Caki2 (cell line): Measurements from ENCODE around the gene ZDHHC14. TPM values are rescaled to one million over a fixed set of nuclear protein-coding genes. Genes with fewer than 3 reads are reported as not detected.

Source experiments
- DNase-seq: peaks from one replicate; pipeline ENCODE4 v3.0.0-alpha.2; 2015; ENCODE audit warnings: low read depth
- in situ Hi-C: cut with HindIII; loops from 2 replicates; pipeline ENCODE4 v1.10.0; 2016; ENCODE audit warnings: low sequenced_read_pairs, low pct_unique_long_range_greater_than_20kb, mixed read lengths
- total RNA-seq: library from RNA; depleted of rRNA; stranded (reverse); fragments of >200 nt; shearing (Covaris generic); gene quantifications from 2 replicates; pipeline ENCODE4 v1.2.3, GENCODE V29; 2014; ENCODE audit warnings: low replicate concordance

The ZDHHC14 gene
- total RNA-seq, 1 experiment from 2014 or later: 9.8 TPM

DNA sequence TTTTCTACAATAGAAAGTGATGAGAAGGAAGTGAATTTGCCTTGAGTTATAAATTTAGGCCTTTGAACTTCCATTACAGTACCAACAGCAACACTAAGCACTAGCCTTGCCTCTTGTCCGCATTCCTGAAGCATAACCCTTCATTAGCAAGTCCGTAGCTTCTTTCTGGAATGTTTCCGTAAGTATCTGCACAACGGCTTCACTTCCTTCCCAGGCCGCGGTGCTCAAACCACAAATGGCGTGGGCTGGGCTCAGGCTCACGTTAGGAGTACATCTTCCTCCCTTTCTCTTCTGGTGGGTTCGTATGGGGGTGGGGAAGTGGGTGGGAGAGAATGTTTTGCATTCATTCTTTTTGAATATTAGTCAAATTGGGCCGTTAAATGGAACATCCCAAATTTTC is 248.2 kb downstream of the ZDHHC14 start:
- in situ Hi-C loops: no loop called here
- DNase-seq: no peak

DNA sequence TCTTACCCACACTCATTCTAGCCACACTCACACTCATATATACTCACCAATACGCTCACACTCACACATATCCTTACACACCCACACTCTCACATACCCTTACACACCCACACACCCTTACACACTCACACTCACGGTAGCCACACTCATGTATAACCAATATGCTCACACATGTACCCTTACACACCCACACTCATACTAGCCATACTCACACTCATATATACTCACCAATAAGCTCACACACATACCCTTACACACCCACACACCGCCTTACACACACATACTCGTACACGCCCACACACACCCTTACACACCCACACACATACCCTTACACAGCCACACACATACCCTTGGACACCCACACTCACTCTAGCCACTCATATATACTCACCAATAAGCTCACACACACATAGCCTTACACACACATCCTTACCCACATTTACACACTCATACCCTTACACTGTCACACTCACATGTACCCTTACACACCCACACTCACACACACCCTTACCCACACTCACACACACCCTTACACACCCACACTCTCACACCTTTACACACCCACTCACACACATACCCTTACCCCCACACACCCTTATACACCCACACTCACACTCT is 249.6 kb downstream of the ZDHHC14 start:
- in situ Hi-C loops: no loop called here
- no peak for DNase-seq

DNA sequence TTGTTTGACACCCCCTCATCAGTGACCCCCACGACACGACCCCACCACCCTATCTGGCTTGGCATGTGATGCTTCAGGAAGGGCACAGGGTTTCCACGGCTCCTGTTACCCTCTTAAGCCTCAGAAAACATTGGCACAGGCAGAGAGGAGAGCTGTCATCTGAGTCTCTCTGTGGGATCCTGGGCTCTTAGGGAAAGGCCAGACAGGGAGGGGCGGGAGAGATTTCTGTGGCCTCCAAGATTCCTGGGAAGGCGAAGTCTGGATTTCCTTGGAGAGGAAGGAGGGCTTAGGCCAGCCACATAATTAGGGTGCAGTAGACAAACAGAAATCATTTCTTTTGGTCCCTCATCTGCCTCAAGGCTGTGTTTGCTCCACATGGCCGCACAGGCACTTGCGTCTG is 250.4 kb downstream of the ZDHHC14 start:
- in situ Hi-C loops: no loop called here
- DNase-seq: no peak

DNA sequence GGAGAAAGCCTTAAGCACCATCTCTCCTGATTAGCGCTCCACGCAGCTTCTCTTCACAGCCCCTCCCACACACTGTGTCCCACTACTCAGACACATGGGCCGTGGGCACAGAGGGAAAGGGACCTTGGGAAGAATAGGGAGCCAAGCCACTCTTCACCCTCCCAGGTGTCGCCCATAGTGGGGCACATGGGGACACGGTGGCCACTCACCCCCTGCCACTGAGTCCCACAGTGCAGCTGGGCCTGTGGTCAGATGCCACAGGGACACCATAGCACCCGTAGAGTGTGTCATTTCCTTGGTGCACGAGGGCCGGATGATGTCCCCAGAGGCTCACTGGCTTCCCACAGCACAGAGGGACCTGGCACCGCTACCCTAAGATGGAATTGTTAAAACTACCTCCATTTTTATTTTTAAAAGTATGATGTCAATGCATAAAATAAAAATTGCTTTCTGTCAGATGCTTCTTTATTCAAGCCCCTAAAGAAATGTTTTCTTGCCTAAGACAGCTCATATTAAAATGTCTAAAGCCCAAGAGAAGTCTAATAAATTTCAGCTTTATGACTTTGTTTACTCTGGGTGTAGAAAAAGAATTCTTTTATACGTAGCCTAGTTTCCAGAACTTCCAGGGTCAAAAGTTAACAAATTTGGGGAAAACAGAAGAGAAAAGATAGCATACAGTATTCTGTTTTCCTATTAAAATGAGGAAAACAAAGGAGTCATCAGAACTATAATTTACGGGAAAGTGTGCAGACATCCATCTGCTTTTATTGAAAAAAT is 251.0 kb downstream of the ZDHHC14 start:
- in situ Hi-C loops: no loop called here

DNA sequence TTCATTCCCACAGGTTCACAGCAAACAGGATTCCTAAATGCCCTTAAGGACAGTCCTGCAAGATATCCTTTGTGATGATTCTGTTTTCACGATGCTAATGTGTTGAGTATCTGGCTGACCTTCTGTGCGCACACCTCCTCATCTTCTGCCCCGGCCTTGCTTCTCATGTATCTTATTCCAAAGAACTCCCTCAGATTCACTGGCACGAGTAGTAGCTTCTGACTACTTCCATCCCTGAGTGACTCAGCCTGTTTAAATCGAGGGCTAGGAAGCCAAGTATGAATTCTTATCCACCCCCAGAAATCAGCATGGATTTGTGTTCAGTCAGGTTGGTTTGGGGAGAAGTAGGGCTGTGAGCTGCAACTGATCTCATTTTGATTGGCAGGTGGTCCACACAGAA is 251.8 kb downstream of the ZDHHC14 start:
- in situ Hi-C loops: no loop called here
- DNase-seq: no peak

More for the DNA sequence above, 251.0 kb downstream of the ZDHHC14 start:
- DNase-seq: no peak

DNA sequence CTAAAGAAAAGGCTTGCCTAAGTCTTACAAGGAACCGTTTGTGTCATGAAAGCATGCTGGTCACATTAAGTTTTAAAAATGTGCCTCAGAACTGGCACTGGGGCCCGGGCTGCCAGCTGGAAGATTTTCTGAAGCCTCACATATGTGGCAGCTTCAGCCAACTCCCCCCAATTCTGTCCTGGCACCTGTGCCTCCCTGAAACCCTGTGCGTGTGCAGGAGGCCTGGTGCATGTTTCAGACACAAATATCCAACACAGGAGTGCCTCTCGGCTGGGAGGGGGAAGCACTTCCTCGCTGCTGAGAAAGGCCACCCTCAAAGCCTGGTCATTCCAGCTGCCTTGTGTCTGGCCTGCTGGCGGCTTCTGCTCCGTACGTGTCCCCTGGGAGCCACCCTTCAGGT is 253.6 kb downstream of the ZDHHC14 start:
- no peak for DNase-seq
- in situ Hi-C loops: no loop called here

DNA sequence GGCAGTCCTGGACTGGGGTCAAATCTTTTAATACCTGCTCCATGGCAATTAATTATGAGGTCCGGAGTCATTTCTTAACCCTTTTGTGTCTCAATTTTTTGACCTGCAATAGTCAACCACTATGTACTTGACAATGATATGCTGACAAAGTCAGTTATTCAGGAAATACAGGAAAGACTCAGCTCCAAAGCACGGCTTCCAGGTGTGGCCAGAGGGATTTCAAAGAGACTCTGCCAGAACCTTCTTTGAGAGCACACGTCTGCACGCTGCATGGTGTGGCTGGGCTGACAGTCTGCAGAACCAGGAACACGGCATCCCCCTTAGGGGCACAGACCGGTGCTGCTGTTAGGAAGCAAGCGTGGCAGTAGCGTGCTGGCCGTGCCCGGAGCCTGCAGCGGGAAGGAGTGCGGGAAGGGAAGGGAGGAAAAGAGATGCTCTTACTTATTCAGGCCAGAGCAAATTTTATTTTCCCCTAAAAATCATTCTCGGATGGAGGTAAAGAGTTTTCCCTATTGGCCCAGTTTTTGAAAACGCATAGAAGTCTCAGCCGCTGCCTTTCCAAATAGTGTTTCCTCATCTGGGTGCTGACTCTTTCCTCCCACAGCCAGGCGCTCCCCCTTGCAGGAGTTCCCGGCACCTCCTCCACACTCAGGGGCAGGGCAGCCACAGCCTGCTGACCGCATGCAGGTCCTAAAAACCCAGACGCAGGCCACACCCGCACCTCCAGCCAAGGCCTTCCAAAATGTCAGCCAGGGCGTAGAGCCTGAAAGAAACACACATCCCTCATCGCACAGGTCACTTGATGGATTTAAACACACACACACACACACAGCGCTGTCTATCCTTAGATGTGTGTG is 254.6 kb downstream of the ZDHHC14 start:
- in situ Hi-C loops: no loop called here
- no peak for DNase-seq

DNA sequence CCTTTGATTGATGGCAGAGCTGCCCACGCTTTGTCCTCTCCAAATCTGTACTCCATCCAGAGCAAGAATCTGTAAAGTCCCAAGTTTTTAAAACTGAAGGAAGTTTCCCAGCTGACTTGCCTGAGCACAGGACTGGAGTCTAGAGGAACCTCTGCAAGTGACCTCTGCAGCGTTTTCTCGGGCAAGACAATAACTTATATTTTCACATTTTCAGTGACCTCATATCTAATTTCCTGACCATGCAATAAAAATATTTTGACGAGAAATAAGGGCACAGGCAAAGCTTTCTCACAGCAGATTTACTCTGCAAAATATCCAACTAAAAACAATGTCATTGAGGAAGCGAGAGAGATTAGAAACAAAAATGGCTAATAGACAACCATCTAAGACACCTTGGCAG is 256.5 kb downstream of the ZDHHC14 start:
- no peak for DNase-seq
- in situ Hi-C loops: no loop called here

DNA sequence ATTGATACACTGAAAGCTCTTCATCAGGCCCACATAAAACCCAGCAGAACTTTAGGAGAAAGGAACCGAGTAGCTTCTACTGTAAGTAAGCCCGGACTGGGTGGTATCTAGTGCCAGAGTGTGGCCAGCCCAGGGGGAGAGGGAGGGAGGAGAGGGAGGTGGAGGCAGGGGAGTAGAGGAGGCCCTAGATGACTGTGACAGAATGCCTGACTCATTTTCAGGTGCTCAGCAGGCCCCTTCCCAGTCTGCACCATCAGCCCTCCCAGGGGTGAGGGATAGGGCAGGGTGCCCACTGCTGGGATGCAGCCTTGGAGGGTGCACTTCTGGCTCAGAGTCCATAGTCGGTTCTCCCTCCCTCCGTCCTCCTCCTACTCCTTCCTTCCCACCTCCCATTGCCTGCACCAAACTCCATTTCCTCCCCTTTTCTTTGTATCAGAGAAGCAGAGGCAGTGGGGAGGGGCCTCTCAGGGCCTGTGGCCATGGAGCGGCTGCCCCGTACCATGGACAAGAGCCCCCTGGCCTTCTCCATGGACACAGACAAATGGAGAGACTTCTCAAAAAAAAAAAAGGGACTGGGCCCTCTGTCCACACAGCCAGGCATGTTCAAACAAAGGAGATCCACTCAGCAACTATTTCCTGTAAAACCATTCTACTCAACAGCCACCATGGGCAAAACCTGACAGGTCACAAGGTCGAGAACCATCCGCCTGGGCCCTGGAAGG is 257.1 kb downstream of the ZDHHC14 start:
- no peak for DNase-seq
- in situ Hi-C loops: no loop called here

DNA sequence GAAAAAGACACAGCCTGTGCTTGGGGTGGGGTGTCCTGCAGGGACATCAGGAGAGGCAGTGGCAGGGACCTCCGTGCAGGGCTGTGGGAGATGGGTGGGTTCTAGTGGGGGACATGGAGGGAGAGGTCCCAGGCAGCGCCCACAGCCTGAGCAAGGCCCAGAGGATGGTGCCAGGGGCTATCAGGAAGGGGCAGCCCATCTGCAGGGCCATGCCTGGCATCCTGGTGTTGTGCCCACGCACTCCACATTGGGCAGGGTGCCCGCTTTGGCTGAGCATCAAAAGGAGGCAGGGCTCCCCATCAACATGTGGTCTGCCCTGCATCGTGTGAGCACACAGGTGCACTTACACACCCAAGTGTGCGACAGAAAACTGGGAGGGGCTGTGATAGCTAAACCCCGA is 257.8 kb downstream of the ZDHHC14 start:
- in situ Hi-C loops: no loop called here

DNA sequence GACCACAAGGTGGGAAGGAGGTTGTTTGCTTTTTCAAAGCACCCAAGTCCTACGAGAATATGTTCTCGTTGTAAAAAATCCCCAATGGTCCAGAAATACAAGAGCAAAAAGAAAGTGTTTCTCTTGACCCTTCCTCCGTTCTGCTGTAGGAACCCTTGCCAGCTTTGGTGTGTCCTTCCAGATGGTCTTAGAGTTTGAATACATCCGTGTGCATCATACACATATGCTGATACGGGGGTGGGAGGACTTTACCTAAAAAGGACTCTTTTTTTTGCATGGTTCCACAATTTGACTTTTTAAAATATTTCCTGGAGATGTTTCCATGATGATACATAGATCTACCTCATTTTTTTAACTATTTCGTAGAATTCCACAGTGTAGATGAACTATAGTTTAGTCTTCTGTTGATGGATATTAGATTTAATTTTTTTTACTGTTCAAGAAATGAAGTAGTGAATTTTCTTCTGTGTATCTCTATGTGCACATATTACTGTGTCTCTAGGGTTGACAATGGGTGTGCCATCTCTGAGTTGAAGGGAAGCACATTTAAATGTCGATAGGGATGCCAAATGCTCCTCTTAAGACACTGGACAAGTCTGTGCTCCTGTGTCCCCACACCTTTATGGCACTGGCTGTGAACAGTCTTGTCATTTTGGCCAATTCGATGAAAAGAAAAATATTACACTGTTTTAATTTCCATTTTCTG is 259.9 kb downstream of the ZDHHC14 start:
- no peak for DNase-seq
- in situ Hi-C loops: no loop called here

More for the DNA sequence above, 257.8 kb downstream of the ZDHHC14 start:
- no peak for DNase-seq

DNA sequence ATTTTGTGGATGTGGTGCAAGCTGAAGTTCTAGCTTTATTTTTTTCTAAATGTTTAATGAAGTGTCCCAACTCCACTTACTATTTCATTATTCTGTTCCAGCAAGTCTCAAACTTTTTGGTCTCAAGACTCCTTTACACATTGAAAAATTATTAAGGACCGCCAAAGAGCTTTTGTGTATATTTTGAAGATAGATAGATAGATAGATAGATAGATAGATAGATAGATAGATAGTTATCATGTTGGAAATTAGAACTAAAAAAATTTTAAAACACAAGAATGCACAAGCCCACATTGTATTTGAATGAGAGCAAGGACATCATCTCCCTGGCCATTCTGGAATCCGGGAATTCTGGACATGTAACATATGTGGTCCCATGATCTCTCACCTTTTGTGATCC is 260.8 kb downstream of the ZDHHC14 start:
- no peak for DNase-seq
- in situ Hi-C loops: no loop called here

DNA sequence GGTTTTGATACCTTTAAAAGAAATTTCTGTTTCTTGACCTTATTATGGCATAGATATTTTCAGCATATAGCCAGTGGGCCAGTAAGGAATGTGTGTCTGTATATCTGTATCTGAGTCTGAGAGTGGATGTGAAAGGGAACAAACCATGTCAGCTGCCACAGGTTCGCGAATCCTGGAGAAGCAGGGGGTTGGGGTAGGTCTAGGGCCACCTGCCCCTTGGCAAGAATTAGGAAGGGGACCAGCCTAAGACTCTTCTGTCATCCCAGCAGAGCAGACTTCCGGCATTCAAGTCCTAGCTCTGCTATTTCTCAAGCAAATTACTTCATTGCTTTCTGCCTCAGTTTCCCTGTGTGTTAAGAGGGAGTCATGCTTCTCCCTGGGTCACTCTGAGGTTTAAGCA is 261.7 kb downstream of the ZDHHC14 start:
- in situ Hi-C loops: no loop called here
- DNase-seq: no peak

DNA sequence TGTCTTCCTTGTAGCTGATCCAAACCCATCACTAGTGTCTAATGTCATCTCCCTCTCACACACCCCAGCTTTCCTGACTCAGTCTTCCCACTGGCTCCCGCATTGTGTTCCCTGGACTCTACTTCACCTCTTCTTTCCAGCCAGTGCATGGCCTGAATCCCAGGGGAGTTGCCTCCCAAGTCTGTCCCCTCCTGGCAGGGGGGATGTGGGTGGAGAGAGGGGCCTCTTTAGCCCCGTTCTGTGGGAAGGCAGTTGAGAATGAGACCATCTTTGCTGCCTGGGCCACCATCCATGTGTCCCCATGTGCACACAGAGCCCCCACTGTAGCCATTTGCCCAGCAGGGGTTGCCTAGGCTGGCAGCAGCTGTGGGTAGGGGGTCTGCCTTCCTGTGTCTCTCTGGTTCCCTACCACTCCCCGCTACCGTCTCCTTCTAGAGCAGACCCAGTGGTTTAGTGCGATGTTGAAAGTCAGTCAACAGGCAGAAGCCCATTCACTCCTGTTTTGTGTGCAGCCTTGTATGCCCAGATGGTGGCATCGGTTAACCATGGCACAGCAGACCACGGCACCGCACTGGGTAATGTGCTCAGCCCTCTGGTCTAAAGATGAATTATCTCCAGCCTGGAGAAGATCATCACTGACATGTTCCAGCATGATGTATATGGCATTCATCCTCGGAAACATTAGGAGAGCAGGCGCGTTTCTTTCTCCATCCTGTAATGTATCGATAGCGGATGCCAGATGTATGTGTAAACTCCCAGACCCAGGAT is 263.2 kb downstream of the ZDHHC14 start:
- in situ Hi-C loops: no loop called here
- no peak for DNase-seq

DNA sequence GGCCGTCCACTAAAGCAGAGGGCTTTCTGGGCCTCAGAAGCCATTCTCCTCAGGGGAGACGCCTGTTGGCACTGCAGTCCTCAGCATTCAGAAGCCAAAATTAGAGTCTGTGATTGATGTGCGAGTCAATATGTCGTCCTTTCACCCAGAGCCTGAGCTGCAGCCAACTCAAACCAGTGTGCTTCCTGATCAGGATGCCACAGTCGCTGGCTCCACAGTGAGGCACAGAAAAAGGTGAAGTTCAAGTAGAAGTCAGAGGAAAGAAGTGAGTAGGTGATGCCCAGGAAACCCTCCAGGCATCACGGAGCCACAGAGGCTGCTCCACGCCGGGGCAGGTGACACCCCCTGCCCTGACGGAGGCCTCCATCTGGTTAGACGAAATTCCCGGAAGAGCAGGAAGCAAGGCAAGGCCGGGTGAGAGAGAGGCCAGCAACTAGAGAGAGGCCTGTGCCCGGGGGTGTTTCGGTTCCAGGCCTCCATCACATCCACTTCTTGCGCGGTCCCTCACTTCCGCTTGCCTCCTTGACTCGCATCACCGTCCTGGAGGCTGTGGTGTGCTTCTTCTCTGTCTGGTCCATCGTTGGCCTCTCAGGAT is 264.3 kb downstream of the ZDHHC14 start:
- no peak for DNase-seq
- in situ Hi-C loops: no loop called here

DNA sequence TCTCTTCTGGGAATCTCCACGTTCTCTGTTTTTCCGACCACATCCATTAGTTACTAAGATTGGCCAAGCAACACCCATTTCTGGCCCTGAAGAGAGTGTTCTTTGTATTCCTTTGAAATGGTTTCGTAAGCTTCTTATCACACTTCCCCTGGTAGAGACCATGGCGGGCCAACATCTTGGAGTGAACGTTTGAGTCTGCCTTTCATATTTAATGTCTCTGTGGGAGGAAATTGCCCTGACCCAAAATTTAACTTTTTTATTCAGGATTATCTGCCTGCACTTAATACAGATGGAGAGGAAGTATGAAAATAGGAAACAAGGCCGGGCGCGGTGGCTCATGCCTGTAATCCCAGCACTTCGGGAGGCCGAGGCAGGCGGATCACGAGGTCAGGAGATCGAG is 265.0 kb downstream of the ZDHHC14 start:
- in situ Hi-C loops: no loop called here
- DNase-seq: no peak
